Activated CD4-positive, alpha-beta T cell treated with anti-CD3 and anti-CD28 coated beads, Interleukin-2, amount 10 ng/mL, durations not matched to agents 24 days and 14 days (primary cell): ENCODE measurements around the gene AP1S3. TPM values are rescaled to one million over a fixed set of nuclear protein-coding genes. Genes with fewer than 3 reads are reported as not detected.

Experiments
- DNase-seq: peaks from one replicate; pipeline ENCODE4 v3.0.0; 2022
- H3K27ac Mint-ChIP-seq: one replicate; pipeline ENCODE4 v1.8.0; 2022; ENCODE audit warnings: mild to moderate bottlenecking, mixed read lengths
- H3K27me3 Mint-ChIP-seq: one replicate; pipeline ENCODE4 v1.8.0; 2022; ENCODE audit warnings: mixed read lengths
- H3K36me3 Mint-ChIP-seq: one replicate; pipeline ENCODE4 v1.8.0; 2022; ENCODE audit warnings: low read depth, mild to moderate bottlenecking, mixed read lengths
- H3K4me1 Mint-ChIP-seq: one replicate; pipeline ENCODE4 v1.8.0; 2021; ENCODE audit warnings: mixed read lengths
- H3K4me3 Mint-ChIP-seq: one replicate; pipeline ENCODE4 v1.8.0; 2022; ENCODE audit warnings: mild to moderate bottlenecking, moderate library complexity, mixed read lengths
- H3K9me3 Mint-ChIP-seq: one replicate; pipeline ENCODE4 v1.8.0; 2021; ENCODE audit warnings: mixed read lengths
- intact Hi-C: fragments of 100-400 bp; cut with micrococcal nuclease; formaldehyde crosslinking; loops from one replicate; pipeline ENCODE4 v1.15.1; 2023
- total RNA-seq: library from RNA; stranded (reverse); gene quantifications from 2 replicates; pipeline ENCODE4 v1.2.3, GENCODE V29; 2022

Gene AP1S3
- total RNA-seq, 1 donor from 2014 or later = 14.1 TPM

- Mint-ChIP-seq H3K4me1 (peaks cover 19% of the 10 kb centered on the region), H3K27ac (peak overlapping the region; percentile 59), H3K27me3 (no peaks in the 10 kb centered on the region), H3K9me3 (no peaks in the 10 kb centered on the region), H3K4me3 (peak overlapping the region; percentile 61), H3K36me3 (peaks cover 14% of the 10 kb centered on the region)
- DNase-seq = peak; percentile 82
- intact Hi-C loops = no loop called here
These were observed 27.7 kb upstream of the AP1S3 start for GRCh38 chr2:223865124-223865523.

- no peak overlapping the region for H3K27ac Mint-ChIP-seq
- intact Hi-C loops = no loop called here
- H3K4me1 Mint-ChIP-seq = peaks cover 19% of the 10 kb centered on the region
- H3K36me3 Mint-ChIP-seq = peaks cover 11% of the 10 kb centered on the region
- no peak for DNase-seq
- no peaks in the 10 kb centered on the region for H3K9me3 Mint-ChIP-seq
- H3K27me3 Mint-ChIP-seq = no peaks in the 10 kb centered on the region
- no peak overlapping the region for H3K4me3 Mint-ChIP-seq
These were observed 26.1 kb upstream of the AP1S3 start for GRCh38 chr2:223863491-223863890.

- Mint-ChIP-seq H3K27ac (no peak overlapping the region), H3K36me3 (peaks cover 9% of the 10 kb centered on the region), H3K27me3 (no peaks in the 10 kb centered on the region), H3K9me3 (no peaks in the 10 kb centered on the region), H3K4me3 (no peak overlapping the region), H3K4me1 (peaks cover 13% of the 10 kb centered on the region)
- intact Hi-C loops = no loop called here
- DNase-seq = no peak
These were observed 23.7 kb upstream of the AP1S3 start for GRCh38 chr2:223860809-223861738.

- H3K9me3 Mint-ChIP-seq = no peaks in the 10 kb centered on the region
- peaks cover 1% of the 10 kb centered on the region for H3K36me3 Mint-ChIP-seq
- no peak overlapping the region for H3K27ac Mint-ChIP-seq
- H3K4me3 Mint-ChIP-seq = no peak overlapping the region
- intact Hi-C loops = no loop called here
- DNase-seq = no peak
- H3K27me3 Mint-ChIP-seq = no peaks in the 10 kb centered on the region
- no peaks in the 10 kb centered on the region for H3K4me1 Mint-ChIP-seq
These were observed 21.7 kb upstream of the AP1S3 start for GRCh38 chr2:223859070-223859469.

GRCh38 chr2:223856584-223856983 is 19.2 kb upstream of the AP1S3 start:
- Mint-ChIP-seq H3K27ac (no peak overlapping the region), H3K4me1 (peaks cover 4% of the 10 kb centered on the region), H3K4me3 (no peak overlapping the region), H3K9me3 (peaks cover 4% of the 10 kb centered on the region), H3K36me3 (peaks cover 13% of the 10 kb centered on the region), H3K27me3 (no peaks in the 10 kb centered on the region)
- intact Hi-C loops = no loop called here
- DNase-seq = no peak

GRCh38 chr2:223856021-223856420 is 18.6 kb upstream of the AP1S3 start:
- Mint-ChIP-seq H3K4me1 (peaks cover 9% of the 10 kb centered on the region), H3K4me3 (no peak overlapping the region), H3K27ac (no peak overlapping the region), H3K9me3 (peaks cover 8% of the 10 kb centered on the region), H3K36me3 (peaks cover 19% of the 10 kb centered on the region), H3K27me3 (no peaks in the 10 kb centered on the region)
- intact Hi-C loops = no loop called here
- DNase-seq = no peak

GRCh38 chr2:223855426-223855825 is 18.0 kb upstream of the AP1S3 start:
- intact Hi-C loops = no loop called here
- no peak for DNase-seq

GRCh38 chr2:223854741-223855140 is 17.4 kb upstream of the AP1S3 start:
- H3K4me1 Mint-ChIP-seq = peaks cover 11% of the 10 kb centered on the region
- no peak for DNase-seq
- H3K9me3 Mint-ChIP-seq = peaks cover 16% of the 10 kb centered on the region
- intact Hi-C loops = no loop called here
- H3K27me3 Mint-ChIP-seq = no peaks in the 10 kb centered on the region
- H3K27ac Mint-ChIP-seq = no peak overlapping the region
- H3K36me3 Mint-ChIP-seq = peaks cover 29% of the 10 kb centered on the region
- H3K4me3 Mint-ChIP-seq = no peak overlapping the region

More at GRCh38 chr2:223855426-223855825, 18.0 kb upstream of the AP1S3 start:
- Mint-ChIP-seq H3K27me3 (no peaks in the 10 kb centered on the region), H3K9me3 (peaks cover 14% of the 10 kb centered on the region), H3K4me1 (peaks cover 11% of the 10 kb centered on the region), H3K4me3 (no peak overlapping the region), H3K36me3 (peaks cover 24% of the 10 kb centered on the region), H3K27ac (no peak overlapping the region)

- intact Hi-C loops = no loop called here
- Mint-ChIP-seq H3K27ac (no peak overlapping the region), H3K36me3 (peaks cover 39% of the 10 kb centered on the region), H3K4me3 (no peak overlapping the region), H3K4me1 (peaks cover 11% of the 10 kb centered on the region), H3K27me3 (no peaks in the 10 kb centered on the region), H3K9me3 (peaks cover 22% of the 10 kb centered on the region)
- DNase-seq = no peak
These were observed 16.0 kb upstream of the AP1S3 start for GRCh38 chr2:223853425-223853837.

GRCh38 chr2:223852281-223852795 is 15.0 kb upstream of the AP1S3 start:
- Mint-ChIP-seq H3K4me3 (no peak overlapping the region), H3K27me3 (no peaks in the 10 kb centered on the region), H3K27ac (no peak overlapping the region), H3K4me1 (peaks cover 17% of the 10 kb centered on the region), H3K36me3 (peaks cover 48% of the 10 kb centered on the region), H3K9me3 (peaks cover 22% of the 10 kb centered on the region)
- intact Hi-C loops = no loop called here
- no peak for DNase-seq

GRCh38 chr2:223847410-223847809 is 10.0 kb upstream of the AP1S3 start:
- DNase-seq = no peak
- peaks cover 18% of the 10 kb centered on the region for H3K9me3 Mint-ChIP-seq
- no peaks in the 10 kb centered on the region for H3K27me3 Mint-ChIP-seq
- H3K4me1 Mint-ChIP-seq = peaks cover 19% of the 10 kb centered on the region
- H3K36me3 Mint-ChIP-seq = peaks cover 45% of the 10 kb centered on the region
- intact Hi-C loops = no loop called here
- H3K27ac Mint-ChIP-seq = no peak overlapping the region
- H3K4me3 Mint-ChIP-seq = no peak overlapping the region

GRCh38 chr2:223846515-223846914 is 9.1 kb upstream of the AP1S3 start:
- Mint-ChIP-seq H3K4me3 (no peak overlapping the region), H3K9me3 (peaks cover 18% of the 10 kb centered on the region), H3K27ac (no peak overlapping the region), H3K27me3 (no peaks in the 10 kb centered on the region), H3K4me1 (peaks cover 17% of the 10 kb centered on the region), H3K36me3 (peaks cover 43% of the 10 kb centered on the region)
- intact Hi-C loops = no loop called here
- no peak for DNase-seq

- Mint-ChIP-seq H3K36me3 (peaks cover 7% of the 10 kb centered on the region), H3K4me1 (peaks cover 6% of the 10 kb centered on the region), H3K9me3 (no peaks in the 10 kb centered on the region), H3K4me3 (no peak overlapping the region), H3K27ac (no peak overlapping the region), H3K27me3 (no peaks in the 10 kb centered on the region)
- DNase-seq = no peak
- intact Hi-C loops = no loop called here
These were observed 4.2 kb upstream of the AP1S3 start for GRCh38 chr2:223841436-223842190.
